OCI-LY1 (cell line): Measurements from ENCODE around the gene HACD3.

ENCODE experiments used
- CTCF ChIP-seq: fragments of 200-600 bp; sonication (generic), shearing (Covaris generic); IDR thresholded peaks from 2 replicates; pipeline ENCODE4 v1.5.1; 2017; ENCODE audit warnings: mild to moderate bottlenecking, antibody characterized with exemption, low read length, moderate library complexity, mixed read lengths
- EZH2 ChIP-seq: fragments of 200-600 bp; sonication (generic), shearing (Covaris generic); IDR thresholded peaks from 2 replicates; pipeline ENCODE4 v1.8.0; 2017; ENCODE audit warnings: borderline replicate concordance, mixed run types, mild to moderate bottlenecking, antibody characterized with exemption, low read length, moderate library complexity, mixed read lengths

- TF ChIP-seq CTCF = no peak
- TF ChIP-seq EZH2 = no peak
Observed at GRCh38 chr15:65551183-65551582, 20.9 kb downstream of the HACD3 start.
